Fibroblast of lung (primary cell): ENCODE data around the gene MYO10. TPM values are rescaled to one million over a fixed set of nuclear protein-coding genes. Genes with fewer than 3 reads are reported as not detected.

ENCODE experiments used
- DNase-seq, 2 donors: peaks; one replicate each; pipeline versions ENCODE4 v3.0.0 to v3.0.0-alpha.2; 2010; ENCODE audit warnings: low read depth in 2 of 2
- H2AFZ ChIP-seq: 2 replicates; pipeline ENCODE4 v1.5.1; 2012; ENCODE audit warnings: low read length, control low read depth, inconsistent platforms
- H3K27ac ChIP-seq: 2 replicates; pipeline ENCODE4 v1.5.1; 2011; ENCODE audit warnings: low read length, control low read depth; ENCODE audit not compliant: insufficient read depth
- H3K27me3 ChIP-seq: 2 replicates; pipeline ENCODE4 v1.5.1; 2011; ENCODE audit warnings: mild to moderate bottlenecking, low read length; ENCODE audit not compliant: control insufficient read depth, insufficient read depth
- H3K36me3 ChIP-seq: 2 replicates; pipeline ENCODE4 v1.5.1; 2011; ENCODE audit warnings: low read length; ENCODE audit not compliant: control insufficient read depth, insufficient read depth
- H3K4me1 ChIP-seq: 2 replicates; pipeline ENCODE4 v1.5.1; 2011; ENCODE audit warnings: low read length; ENCODE audit not compliant: control insufficient read depth, insufficient read depth; ENCODE audit errors: extremely low read depth
- H3K4me2 ChIP-seq: 2 replicates; pipeline ENCODE4 v1.5.1; 2011; ENCODE audit warnings: low read length, control low read depth; ENCODE audit not compliant: insufficient read depth; ENCODE audit errors: extremely low read depth
- H3K4me3 ChIP-seq, 4 experiments: fragments of 200-600 bp in 1 of 4; sonication (generic) in 1 of 4; replicated peaks in 1 of 4; 2 replicates each; pipeline ENCODE4 v1.5.1; 2011 to 2016; ENCODE audit warnings: low read length in 4 of 4, low read depth in 3 of 4, mild to moderate bottlenecking in 3 of 4, control low read depth in 2 of 4, inconsistent platforms in 1 of 4, mixed read lengths in 1 of 4; ENCODE audit not compliant: insufficient read depth in 1 of 4; ENCODE audit errors: control extremely low read depth in 1 of 4
- H3K79me2 ChIP-seq: 2 replicates; pipeline ENCODE4 v1.5.1; 2012; ENCODE audit warnings: mild to moderate bottlenecking, low read length, inconsistent platforms; ENCODE audit not compliant: control insufficient read depth, insufficient read depth
- H3K9ac ChIP-seq: 2 replicates; pipeline ENCODE4 v1.5.1; 2011; ENCODE audit warnings: mild to moderate bottlenecking, low read length, control low read depth; ENCODE audit not compliant: insufficient read depth
- H3K9me3 ChIP-seq: 2 replicates; pipeline ENCODE4 v1.5.1; 2012; ENCODE audit warnings: low read depth, low read length; ENCODE audit not compliant: control insufficient read depth, insufficient read depth
- H4K20me1 ChIP-seq: 2 replicates; pipeline ENCODE4 v1.5.1; 2011; ENCODE audit warnings: low read length; ENCODE audit not compliant: control insufficient read depth, insufficient read depth; ENCODE audit errors: extremely low read depth
- CTCF ChIP-seq, 2 donors: IDR thresholded peaks in 1 of 2; conservative IDR thresholded peaks in 1 of 2; 1 replicate in 1 of 2; 2 replicates in 1 of 2; pipeline ENCODE4 v1.5.1; 2011 to 2012; ENCODE audit warnings: low read length in 2 of 2, control low read depth in 1 of 2, inconsistent platforms in 1 of 2, low read depth in 1 of 2, mild to moderate bottlenecking in 1 of 2
- EZH2 ChIP-seq: IDR thresholded peaks from 2 replicates; pipeline ENCODE4 v1.5.1; 2012; ENCODE audit warnings: low read length, control low read depth, mild to moderate bottlenecking; ENCODE audit errors: missing control alignments
- polyA plus RNA-seq, 2 donors: library from polyadenylated mRNA; depleted of rRNA in 1 of 2; stranded (reverse) in 1 of 2; unstranded in 1 of 2; fragments of >200 nt; gene quantifications; 2 replicates each; pipeline ENCODE4 v1.2.1, GENCODE V29; 2011 to 2012; ENCODE audit warnings: missing spikeins in 1 of 2
- total RNA-seq: library from RNA; depleted of rRNA; stranded (reverse); fragments of >200 nt; gene quantifications from 2 replicates; pipeline ENCODE4 v1.2.1, GENCODE V29; 2014

Gene MYO10
- total and polyA plus RNA-seq, 2 donors (not counting 1 experiment from before 2014, with no cell fraction given) = 16.6 to 82.2 TPM

- H3K9me3 ChIP-seq = no peaks in the 10 kb centered on the region
- H3K27ac ChIP-seq = no peak overlapping the region
- H3K36me3 ChIP-seq = peaks cover 10% of the 10 kb centered on the region
- H4K20me1 ChIP-seq = no peaks in the 10 kb centered on the region
- no peaks in the 10 kb centered on the region for H3K4me1 ChIP-seq
- no peaks in the 10 kb centered on the region for H3K27me3 ChIP-seq
- no peak for TF ChIP-seq CTCF (conservative IDR thresholded peaks at IDR 0.05 in 1 of 2, IDR thresholded peaks at IDR 0.05 in 1 of 2; ENCODE audit: low read depth in 1 of 2, low read length in 2 of 2)
- no peak for TF ChIP-seq EZH2
- H3K79me2 ChIP-seq = no peaks in the 10 kb centered on the region
- H3K4me2 ChIP-seq = no peak overlapping the region
- DNase-seq = no peak
- no peak overlapping the region for H3K9ac ChIP-seq
- H2AFZ ChIP-seq = no peak overlapping the region
- no peak overlapping the region for H3K4me3 ChIP-seq
Observed at GRCh38 chr5:16757146-16757545, 178.9 kb downstream of the MYO10 start.

- Histone ChIP-seq H3K9ac (no peak overlapping the region), H2AFZ (no peak overlapping the region), H3K27ac (no peak overlapping the region), H3K79me2 (no peaks in the 10 kb centered on the region), H3K4me1 (no peaks in the 10 kb centered on the region), H3K9me3 (no peaks in the 10 kb centered on the region), H3K4me2 (no peak overlapping the region), H4K20me1 (no peaks in the 10 kb centered on the region), H3K4me3 (no peak overlapping the region), H3K27me3 (no peaks in the 10 kb centered on the region), H3K36me3 (peaks cover 10% of the 10 kb centered on the region)
- TF ChIP-seq EZH2 = no peak
- TF ChIP-seq CTCF (conservative IDR thresholded peaks at IDR 0.05 in 1 of 2, IDR thresholded peaks at IDR 0.05 in 1 of 2; ENCODE audit: low read depth in 1 of 2, low read length in 2 of 2) = no peak
- no peak for DNase-seq
Observed at GRCh38 chr5:16756692-16757091, 179.4 kb downstream of the MYO10 start.

- Histone ChIP-seq H2AFZ (no peak overlapping the region), H3K79me2 (no peaks in the 10 kb centered on the region), H3K4me2 (no peak overlapping the region), H3K4me1 (no peaks in the 10 kb centered on the region), H3K9ac (no peak overlapping the region), H3K9me3 (no peaks in the 10 kb centered on the region), H3K27ac (no peak overlapping the region), H3K4me3 (no peak overlapping the region), H3K36me3 (peaks cover 10% of the 10 kb centered on the region), H3K27me3 (no peaks in the 10 kb centered on the region), H4K20me1 (no peaks in the 10 kb centered on the region)
- no peak for DNase-seq
- no peak for TF ChIP-seq EZH2
- TF ChIP-seq CTCF (conservative IDR thresholded peaks at IDR 0.05 in 1 of 2, IDR thresholded peaks at IDR 0.05 in 1 of 2; ENCODE audit: low read depth in 1 of 2, low read length in 2 of 2) = no peak
Observed at GRCh38 chr5:16755641-16756040, 180.4 kb downstream of the MYO10 start.
